AG04449 (cell line): ENCODE data around the gene RCL1.

Experiments
- CTCF ChIA-PET: fragments of 350-600 bp; formaldehyde crosslinking; extraction: SDS; loops from one replicate; lab custom pipeline; 2021; ENCODE audit warnings: antibody characterized with exemption; lab: Yijun Ruan, JAX
- POLR2A ChIA-PET: fragments of 400-600, 350-600 bp; formaldehyde crosslinking; extraction: SDS; loops from one replicate; lab custom pipeline; 2020; ENCODE audit warnings: antibody characterized with exemption, inconsistent platforms; lab: Yijun Ruan, JAX
- DNase-seq: peaks from one replicate; pipeline ENCODE4 v3.0.0-alpha.2; 2010; ENCODE audit warnings: low read depth, low spot score
- H3K4me3 ChIP-seq: 2 replicates; pipeline ENCODE4 v1.5.1; 2011; ENCODE audit warnings: low read depth, mild to moderate bottlenecking, control low read depth, low read length
- CTCF ChIP-seq: IDR thresholded peaks from one replicate; pipeline ENCODE4 v1.5.1; 2011; ENCODE audit warnings: mild to moderate bottlenecking, moderate library complexity, low read length, control low read depth, inconsistent platforms; ENCODE audit not compliant: insufficient read depth; ENCODE audit errors: missing control alignments

RCL1 gene

GRCh38 chr9:4833781-4834560, 41.2 kb downstream of the RCL1 start:
- no peak for TF ChIP-seq CTCF
- ChIA-PET POLR2A (no interaction called here), CTCF (interaction anchor here (0.8 kb wide), 1 partner anchor 56 kb away, joined by 3 read pairs; no protein-coding TSS in a partner anchor)
- no peak overlapping the region for H3K4me3 ChIP-seq
- no peak for DNase-seq

GRCh38 chr9:4836676-4837075, 43.9 kb downstream of the RCL1 start:
- POLR2A ChIA-PET: no interaction called here
- H3K4me3 ChIP-seq: no peak overlapping the region
- no peak for TF ChIP-seq CTCF
- CTCF ChIA-PET: no interaction called here
- no peak for DNase-seq

GRCh38 chr9:4837261-4838188, 44.8 kb downstream of the RCL1 start:
- POLR2A ChIA-PET: interaction anchor here (1.4 kb wide), 1 partner anchor 45 kb away, joined by 4 read pairs; the partner anchor contains the start of gene RCL1
- TF ChIP-seq CTCF: no peak
- CTCF ChIA-PET: interaction anchor here (1.1 to 1.5 kb wide), 2 partner anchors 9 to 16 kb away, joined by 3 to 5 read pairs; no protein-coding TSS in a partner anchor
- DNase-seq: peak; percentile 96
- no peak overlapping the region for H3K4me3 ChIP-seq

- no peak for TF ChIP-seq CTCF
- no peak for DNase-seq
- ChIA-PET POLR2A (interaction anchor here (1.4 kb wide), 1 partner anchor 46 kb away, joined by 4 read pairs; the partner anchor contains the start of gene RCL1), CTCF (interaction anchor here (1.1 to 1.5 kb wide), 2 partner anchors 10 to 16 kb away, joined by 3 to 5 read pairs; no protein-coding TSS in a partner anchor)
- H3K4me3 ChIP-seq: no peak overlapping the region
Measured at GRCh38 chr9:4838189-4838546, 45.4 kb downstream of the RCL1 start.

DNA sequence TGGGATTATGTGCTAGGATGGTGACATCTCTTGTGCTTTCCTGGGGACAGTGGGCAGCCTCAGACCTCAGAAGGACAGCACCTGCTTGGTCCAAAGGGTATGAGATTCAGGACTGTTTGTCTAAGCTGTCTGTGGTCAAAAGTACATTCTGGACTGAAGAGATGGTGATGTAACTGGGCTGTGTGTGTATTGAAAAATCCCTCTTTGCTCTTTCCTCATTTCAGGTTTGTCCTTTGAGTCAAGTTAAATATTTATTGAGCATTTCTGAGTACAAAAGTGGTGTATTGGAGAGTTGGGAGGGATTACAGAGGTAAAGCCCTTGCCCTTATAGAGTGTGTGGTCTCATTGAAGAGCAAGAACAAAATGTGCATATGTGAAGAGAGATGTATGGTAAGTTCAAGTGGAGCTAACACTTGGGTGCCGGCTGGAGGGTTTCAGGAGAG, 46.7 kb downstream of the RCL1 start:
- CTCF ChIA-PET: interaction anchor here (0.9 kb wide), 1 partner anchor 18 kb away, joined by 4 read pairs; no protein-coding TSS in a partner anchor
- no peak for TF ChIP-seq CTCF
- no peak for DNase-seq
- H3K4me3 ChIP-seq: no peak overlapping the region
- POLR2A ChIA-PET: no interaction called here
